Measurements from ENCODE around the gene TNF.

The TNF gene

DNA sequence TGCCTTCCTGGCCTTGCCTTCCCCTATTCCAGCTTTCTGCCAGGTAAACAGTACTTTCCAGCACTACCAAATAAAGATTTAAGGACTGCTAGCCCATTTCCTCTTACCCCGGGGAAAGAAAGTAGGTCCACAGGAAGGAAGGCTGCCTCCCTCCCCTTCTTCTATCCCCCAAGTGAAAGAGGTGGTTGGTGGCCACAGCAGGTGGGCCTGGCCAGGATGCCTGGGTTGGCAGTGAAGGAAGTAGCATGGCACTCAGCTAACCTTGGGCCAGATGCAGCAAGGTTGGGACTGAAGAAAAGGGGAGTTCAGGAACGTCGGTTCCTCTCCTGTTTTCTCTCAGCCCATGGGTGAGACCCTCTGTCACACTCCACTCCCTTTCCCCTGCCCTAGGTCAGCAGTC is 19.1 kb upstream of the TNF start:
- no peak for TF ChIP-seq SPI1 (IDR thresholded peaks at IDR 0.05; ENCODE audit: low read depth, low read length)
- no peak for DNase-seq (ENCODE audit: insufficient read length, low spot score)
- FAIRE-seq: peak; percentile 80

DNA sequence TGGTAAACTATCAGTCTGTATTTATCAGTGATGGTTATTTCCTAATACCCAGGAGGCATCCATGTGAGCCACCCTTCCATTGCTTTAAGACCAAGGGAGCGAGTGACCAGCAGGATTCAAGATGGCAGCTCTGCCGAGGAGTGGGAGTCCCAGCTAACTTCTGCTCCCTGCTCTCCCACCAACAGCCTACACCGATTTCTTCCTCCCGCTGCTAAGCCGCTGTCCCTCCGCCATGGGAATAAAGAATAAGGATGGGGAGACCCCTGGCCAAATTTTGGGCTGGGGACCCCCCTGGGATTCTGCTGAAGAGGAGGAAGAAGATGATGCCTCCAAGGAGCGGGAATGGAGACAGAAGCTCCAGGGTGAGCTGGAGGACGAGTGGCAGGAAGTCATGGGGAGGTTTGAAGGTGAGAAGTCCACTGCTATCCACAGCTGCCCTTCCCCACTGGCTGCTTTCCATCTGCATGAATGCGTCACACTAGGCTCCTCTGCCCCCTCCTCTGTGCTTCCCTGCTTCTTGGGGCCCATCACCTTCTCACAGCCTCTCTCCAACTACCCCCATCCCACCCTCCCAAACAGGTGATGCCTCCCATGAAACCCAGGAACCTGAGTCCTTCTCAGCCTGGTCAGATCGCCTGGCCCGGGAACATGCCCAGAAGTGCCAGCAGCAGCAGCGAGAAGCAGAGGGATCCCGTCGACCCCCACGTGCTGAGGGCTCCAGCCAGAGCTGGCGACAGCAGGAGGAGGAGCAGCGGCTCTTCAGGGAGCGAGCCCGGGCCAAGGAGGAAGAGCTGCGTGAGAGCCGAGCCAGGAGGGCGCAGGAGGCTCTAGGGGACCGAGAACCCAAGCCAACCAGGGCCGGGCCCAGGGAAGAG is 17.7 kb upstream of the TNF start:
- DNase-seq (ENCODE audit: insufficient read length, low spot score): no peak
- TF ChIP-seq SPI1 (IDR thresholded peaks at IDR 0.05; ENCODE audit: low read depth, low read length) (no peak), POU2F2 (IDR thresholded peaks at IDR 0.05; ENCODE audit: low read depth, low read length) (no peak), POLR2A (IDR thresholded peaks at IDR 0.05; ENCODE audit: low read depth, low read length) (no peak), TAF1 (IDR thresholded peaks at IDR 0.05; ENCODE audit: low read depth, low read length) (no peak), PAX5 (IDR thresholded peaks at IDR 0.05; ENCODE audit: insufficient read depth, low read length, severe bottlenecking) (no peak), POLR2AphosphoS5 (IDR thresholded peaks at IDR 0.05; ENCODE audit: low read depth, low read length) (no peak)
- no peak for FAIRE-seq

DNA sequence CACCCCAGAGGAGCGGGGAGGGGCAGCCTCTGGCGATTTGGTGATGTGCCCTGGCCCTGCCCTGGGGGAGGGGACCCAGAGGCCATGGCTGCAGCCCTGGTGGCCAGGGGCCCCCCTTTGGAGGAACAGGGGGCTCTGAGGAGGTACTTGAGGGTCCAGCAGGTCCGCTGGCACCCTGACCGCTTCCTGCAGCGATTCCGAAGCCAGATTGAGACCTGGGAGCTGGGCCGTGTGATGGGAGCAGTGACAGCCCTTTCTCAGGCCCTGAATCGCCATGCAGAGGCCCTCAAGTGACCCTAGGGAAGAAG is 17.1 kb upstream of the TNF start:
- no peak for TF ChIP-seq POU2F2 (IDR thresholded peaks at IDR 0.05; ENCODE audit: low read depth, low read length)
- TF ChIP-seq TAF1 (IDR thresholded peaks at IDR 0.05; ENCODE audit: low read depth, low read length): no peak
- no peak for TF ChIP-seq SPI1 (IDR thresholded peaks at IDR 0.05; ENCODE audit: low read depth, low read length)
- no peak for TF ChIP-seq PAX5 (IDR thresholded peaks at IDR 0.05; ENCODE audit: insufficient read depth, low read length, severe bottlenecking)
- no peak for TF ChIP-seq POLR2AphosphoS5 (IDR thresholded peaks at IDR 0.05; ENCODE audit: low read depth, low read length)
- no peak for TF ChIP-seq POLR2A (IDR thresholded peaks at IDR 0.05; ENCODE audit: low read depth, low read length)
- FAIRE-seq (no peak), DNase-seq (ENCODE audit: insufficient read length, low spot score) (no peak)

DNA sequence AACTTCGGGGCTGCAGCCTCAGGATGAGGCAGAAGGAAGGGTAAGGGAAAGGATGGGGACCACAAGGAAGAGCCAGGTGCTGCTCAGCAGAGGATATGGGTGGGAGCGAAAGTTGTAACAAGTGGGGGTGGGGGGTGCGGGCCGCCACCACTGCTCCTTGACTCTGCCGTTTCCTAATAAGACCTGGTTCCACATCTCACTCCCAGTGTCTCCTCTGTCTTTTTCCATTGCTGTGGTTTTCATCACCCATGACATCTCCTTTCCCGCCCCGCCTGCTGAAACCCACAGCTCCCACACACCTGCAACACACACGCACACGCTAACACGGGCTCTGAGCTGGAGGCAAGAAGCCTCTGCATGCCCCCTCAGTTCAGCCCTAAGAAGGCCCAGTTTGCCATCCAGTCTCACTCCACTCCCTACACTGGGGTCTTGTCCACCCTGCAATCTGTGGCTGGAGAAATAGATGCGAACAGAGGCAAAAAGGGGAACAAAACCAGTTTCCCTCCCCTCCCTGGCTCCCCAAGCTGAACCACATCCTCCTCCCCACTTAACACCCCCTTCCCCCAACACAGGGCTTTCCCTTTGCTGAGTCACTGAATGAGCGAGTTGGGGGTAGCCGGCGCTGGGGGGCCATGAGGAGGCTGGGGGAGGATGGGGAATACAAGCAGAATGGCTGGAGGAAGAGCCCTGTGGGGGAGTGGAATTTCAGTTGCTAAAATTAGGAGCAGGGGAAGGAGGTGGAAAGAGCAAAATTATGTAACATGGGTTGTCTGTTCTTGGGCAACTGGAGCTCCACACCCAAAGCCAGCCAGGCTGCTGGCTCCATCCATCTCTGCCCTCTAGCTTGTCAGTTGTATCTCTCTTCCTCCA is 16.5 kb upstream of the TNF start:
- DNase-seq (ENCODE audit: insufficient read length, low spot score) (peak; percentile 71), FAIRE-seq (no peak)
- TF ChIP-seq SPI1 (IDR thresholded peaks at IDR 0.05; ENCODE audit: low read depth, low read length): peak; percentile 67
- peak; percentile 91 for TF ChIP-seq POLR2A (IDR thresholded peaks at IDR 0.05; ENCODE audit: low read depth, low read length)
- TF ChIP-seq POU2F2 (IDR thresholded peaks at IDR 0.05; ENCODE audit: low read depth, low read length): peak; percentile 95
- TF ChIP-seq POLR2AphosphoS5 (IDR thresholded peaks at IDR 0.05; ENCODE audit: low read depth, low read length): peak; percentile 83
- TF ChIP-seq PAX5 (IDR thresholded peaks at IDR 0.05; ENCODE audit: insufficient read depth, low read length, severe bottlenecking): no peak
- peak; percentile 59 for TF ChIP-seq TAF1 (IDR thresholded peaks at IDR 0.05; ENCODE audit: low read depth, low read length)

DNA sequence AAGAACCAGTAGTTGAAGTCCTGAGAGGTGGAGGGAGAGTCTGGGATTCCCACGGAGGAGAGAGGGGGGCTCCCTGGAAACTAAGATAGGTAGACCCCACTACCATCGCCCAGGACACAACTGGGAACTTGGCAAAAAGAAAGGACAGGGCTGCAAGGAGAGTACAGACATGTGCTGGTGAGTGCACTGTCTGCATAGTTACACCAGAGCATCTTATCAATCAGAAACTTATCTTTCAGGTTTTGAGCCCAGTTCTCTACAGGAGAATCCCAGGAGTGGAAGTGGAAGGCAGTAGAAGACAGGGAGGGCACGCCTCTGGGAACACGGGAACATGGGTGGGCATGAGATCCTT is 15.8 kb upstream of the TNF start:
- DNase-seq (ENCODE audit: insufficient read length, low spot score) (no peak), FAIRE-seq (no peak)
- TF ChIP-seq SPI1 (IDR thresholded peaks at IDR 0.05; ENCODE audit: low read depth, low read length): no peak
- TF ChIP-seq TAF1 (IDR thresholded peaks at IDR 0.05; ENCODE audit: low read depth, low read length): no peak

DNA sequence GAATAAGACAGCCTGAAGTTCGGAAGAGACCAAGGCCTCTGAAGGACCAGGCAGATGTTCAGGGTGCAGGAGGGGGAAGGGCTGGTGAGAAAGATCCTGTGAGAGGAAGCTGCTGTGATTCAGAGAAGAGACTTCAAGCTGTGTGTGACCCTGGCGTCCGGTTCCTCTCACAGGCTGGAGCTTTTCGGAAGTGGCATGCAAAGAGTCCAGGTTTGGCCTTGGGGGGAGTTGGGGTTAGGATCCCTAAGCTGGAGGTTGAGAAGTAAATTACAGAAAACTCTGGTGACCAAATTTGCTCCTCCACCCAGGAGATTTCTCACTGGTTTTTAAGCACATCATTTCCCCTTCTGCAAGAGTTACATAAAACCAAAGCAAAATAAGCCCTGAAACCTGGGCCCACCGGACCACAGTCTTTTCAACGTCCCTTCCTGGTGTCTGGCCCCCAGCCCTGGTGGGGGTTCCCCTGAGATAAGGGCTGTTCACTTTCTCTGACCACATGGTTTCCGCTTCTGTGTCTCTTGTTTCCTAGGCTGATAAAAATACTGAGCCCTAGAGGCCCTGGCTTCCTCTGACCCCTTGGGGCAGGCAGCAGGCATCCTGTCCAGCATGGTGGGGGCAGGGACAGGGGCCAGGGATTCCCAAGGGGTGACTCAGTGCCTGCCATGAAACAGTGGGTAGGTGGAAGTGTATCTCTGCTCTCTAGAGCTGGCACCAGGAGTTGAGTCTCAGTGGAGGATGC is 15.2 kb upstream of the TNF start:
- no peak for DNase-seq (ENCODE audit: insufficient read length, low spot score)
- peak; percentile 96 for FAIRE-seq
- TF ChIP-seq POLR2AphosphoS5 (IDR thresholded peaks at IDR 0.05; ENCODE audit: low read depth, low read length) (peak; percentile 56), SPI1 (IDR thresholded peaks at IDR 0.05; ENCODE audit: low read depth, low read length) (peak; percentile 82), POLR2A (IDR thresholded peaks at IDR 0.05; ENCODE audit: low read depth, low read length) (peak; percentile 61; the same call in 1 of the 2 replicates), POU2F2 (IDR thresholded peaks at IDR 0.05; ENCODE audit: low read depth, low read length) (peak; percentile 79; the same call in 1 of the 2 replicates), PAX5 (IDR thresholded peaks at IDR 0.05; ENCODE audit: insufficient read depth, low read length, severe bottlenecking) (no peak), TAF1 (IDR thresholded peaks at IDR 0.05; ENCODE audit: low read depth, low read length) (peak; percentile 75)

DNA sequence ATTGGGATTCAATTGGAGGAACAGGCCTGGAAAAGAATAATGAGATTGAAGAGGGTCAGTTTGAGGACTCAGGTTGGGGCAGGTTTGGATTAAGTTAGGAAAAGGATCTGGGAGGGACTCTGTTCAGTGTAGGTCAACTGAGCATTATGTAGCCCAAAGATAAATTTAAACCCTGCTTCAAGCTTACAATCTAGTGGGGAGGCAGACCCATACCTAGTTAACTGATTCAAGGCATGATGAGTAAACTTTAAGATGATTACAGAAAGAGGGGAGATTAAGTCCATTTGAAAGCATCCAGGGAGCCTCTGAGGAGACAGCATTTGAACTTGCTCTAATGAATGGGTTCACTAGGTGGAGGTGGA is 14.7 kb upstream of the TNF start:
- DNase-seq (ENCODE audit: insufficient read length, low spot score) (no peak), FAIRE-seq (no peak)
- no peak for TF ChIP-seq PAX5 (IDR thresholded peaks at IDR 0.05; ENCODE audit: insufficient read depth, low read length, severe bottlenecking)
- no peak for TF ChIP-seq TAF1 (IDR thresholded peaks at IDR 0.05; ENCODE audit: low read depth, low read length)
- no peak for TF ChIP-seq POLR2A (IDR thresholded peaks at IDR 0.05; ENCODE audit: low read depth, low read length)
- TF ChIP-seq POLR2AphosphoS5 (IDR thresholded peaks at IDR 0.05; ENCODE audit: low read depth, low read length): no peak
- no peak for TF ChIP-seq POU2F2 (IDR thresholded peaks at IDR 0.05; ENCODE audit: low read depth, low read length)
- no peak for TF ChIP-seq SPI1 (IDR thresholded peaks at IDR 0.05; ENCODE audit: low read depth, low read length)

DNA sequence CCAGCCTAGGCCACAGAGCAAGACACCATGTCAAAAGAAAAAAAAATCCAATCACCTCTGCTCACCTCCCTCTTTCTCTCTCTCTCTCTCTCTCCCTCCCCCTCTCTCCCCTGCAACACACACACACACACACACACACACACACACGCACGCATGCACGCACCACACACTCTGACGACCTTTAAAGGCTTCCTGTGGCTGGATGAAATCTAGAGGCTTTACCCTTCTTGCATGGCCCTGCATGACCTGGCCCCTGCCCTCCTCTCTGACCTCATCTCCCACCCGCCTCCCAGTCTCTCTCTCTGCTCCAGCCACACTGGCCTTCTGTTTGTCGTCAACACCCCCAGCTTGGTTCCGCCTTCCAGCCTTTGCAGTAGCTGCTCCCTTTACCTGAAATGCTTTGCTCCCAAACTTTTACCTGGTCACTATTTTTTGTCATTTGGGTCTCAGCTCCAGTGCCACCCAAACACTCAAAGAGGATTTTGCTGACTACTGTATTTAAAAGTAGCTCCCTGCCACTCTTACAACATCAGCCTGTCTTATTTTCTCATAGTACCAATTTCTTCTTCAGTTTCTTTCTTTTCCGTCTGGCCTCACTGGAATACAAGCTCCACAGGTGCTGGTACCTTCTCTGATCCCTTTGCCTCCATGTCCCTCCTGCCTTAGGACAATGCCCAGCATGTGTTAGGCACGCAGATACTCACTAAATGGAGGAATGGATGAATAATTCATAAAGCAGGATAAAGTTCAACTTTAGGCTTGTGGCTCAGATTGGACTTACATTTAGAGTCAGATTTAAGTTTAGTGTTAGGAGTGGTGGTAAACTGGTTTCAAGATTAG is 7.6 kb upstream of the TNF start:
- TF ChIP-seq POLR2A (IDR thresholded peaks at IDR 0.05; ENCODE audit: low read depth, low read length) (no peak), POU2F2 (IDR thresholded peaks at IDR 0.05; ENCODE audit: low read depth, low read length) (peak; percentile 75)
- no peak for FAIRE-seq
- no peak for DNase-seq (ENCODE audit: insufficient read length, low spot score)

DNA sequence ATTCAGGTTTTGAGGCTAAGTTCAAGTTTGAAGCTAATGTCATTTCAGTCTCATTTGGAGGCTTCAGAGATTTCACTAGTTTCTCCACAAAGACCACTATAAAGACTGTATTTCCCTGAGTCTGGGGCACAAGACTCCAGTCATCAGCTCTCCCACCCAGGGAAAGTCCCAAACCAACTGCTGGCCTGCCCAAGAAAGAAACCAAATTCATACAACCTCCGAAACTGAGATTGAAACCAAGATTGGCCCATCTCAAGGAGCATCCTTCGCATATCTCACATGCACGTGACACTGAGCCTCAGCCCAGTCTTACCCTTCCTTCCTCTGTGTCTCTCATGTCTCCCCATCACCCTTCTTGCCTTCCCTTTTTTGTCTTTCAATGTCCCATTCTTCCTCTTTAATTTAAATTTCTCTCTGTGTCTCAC is 6.8 kb upstream of the TNF start:
- peak; percentile 99 for FAIRE-seq
- TF ChIP-seq PAX5 (IDR thresholded peaks at IDR 0.05; ENCODE audit: insufficient read depth, low read length, severe bottlenecking): no peak
- peak; percentile 38; the same call in 1 of the 2 replicates for TF ChIP-seq POLR2A (IDR thresholded peaks at IDR 0.05; ENCODE audit: low read depth, low read length)
- peak; percentile 70 for TF ChIP-seq SPI1 (IDR thresholded peaks at IDR 0.05; ENCODE audit: low read depth, low read length)
- peak; percentile 73 for TF ChIP-seq POU2F2 (IDR thresholded peaks at IDR 0.05; ENCODE audit: low read depth, low read length)
- no peak for TF ChIP-seq TAF1 (IDR thresholded peaks at IDR 0.05; ENCODE audit: low read depth, low read length)
- TF ChIP-seq POLR2AphosphoS5 (IDR thresholded peaks at IDR 0.05; ENCODE audit: low read depth, low read length): 0 out of 2 replicates have a peak, but pooled peaks have one; percentile 29
- no peak for DNase-seq (ENCODE audit: insufficient read length, low spot score)
